Sigmoid colon (tissue), 7 donors: ENCODE data around the gene RYR3. TPM values are rescaled to one million over a fixed set of nuclear protein-coding genes. Genes with fewer than 3 reads are reported as not detected.

Source experiments
- DNase-seq: peaks from one replicate; pipeline ENCODE4 v3.0.0-alpha.2; 2019
- H3K27ac ChIP-seq, 4 donors: fragments of 200-600 bp; sonication (generic); one replicate each; pipeline ENCODE4 v1.5.1; 2016 to 2019; ENCODE audit warnings: mild to moderate bottlenecking in 1 of 4
- H3K27me3 ChIP-seq, 3 donors: fragments of 200-600 bp; sonication (generic); one replicate each; pipeline ENCODE4 v1.5.1; 2019; ENCODE audit warnings: mild to moderate bottlenecking in 1 of 3
- H3K36me3 ChIP-seq, 4 donors: fragments of 200-600 bp; sonication (generic); one replicate each; pipeline ENCODE4 v1.5.1; 2016 to 2019
- H3K4me1 ChIP-seq, 4 donors: fragments of 200-600 bp; sonication (generic); one replicate each; pipeline ENCODE4 v1.5.1; 2017 to 2019
- H3K4me3 ChIP-seq, 4 donors: fragments of 200-600 bp; sonication (generic); one replicate each; pipeline ENCODE4 v1.5.1; 2017 to 2019; ENCODE audit warnings: mild to moderate bottlenecking in 2 of 4, moderate library complexity in 1 of 4
- H3K9me3 ChIP-seq, 4 donors: fragments of 200-600 bp in 3 of 4; sonication (generic) in 3 of 4; one replicate each; pipeline versions ENCODE4 v1.5.1 to v1.6.1; 2013 to 2019
- EP300 ChIP-seq, 4 donors: sonication (generic); formaldehyde crosslinking; IDR thresholded peaks; one replicate each; pipeline ENCODE4 v1.6.1; 2017; ENCODE audit warnings: antibody characterized with exemption in 4 of 4
- POLR2A ChIP-seq, 2 donors: fragments of 450-650 bp; IDR thresholded peaks; one replicate each; pipeline ENCODE4 v1.6.1; 2016; ENCODE audit warnings: antibody characterized with exemption in 2 of 2, mild to moderate bottlenecking in 2 of 2, moderate library complexity in 2 of 2
- POLR2AphosphoS5 ChIP-seq, 4 donors: sonication (generic); formaldehyde crosslinking; IDR thresholded peaks; one replicate each; pipeline ENCODE4 v1.6.1; 2017; ENCODE audit warnings: antibody characterized with exemption in 4 of 4
- WGBS, 2 donors: extraction: QIAGEN DNeasy Blood & Tissue Kit; methylation state at CpG; one replicate each; pipeline ENCODE4 v1.1.7; 2013; 5-methylcytosine and 5-hydroxymethylcytosine counted together
- intact Hi-C: fragments of 100-400 bp; cut with DNase I; formaldehyde crosslinking; loops from one replicate; pipeline ENCODE4 v1.15.1; 2023
- polyA plus RNA-seq, 3 donors: library from polyadenylated mRNA; stranded (reverse); fragments of 200-250 nt; gene quantifications; one replicate each; pipeline ENCODE4 v1.2.3, GENCODE V29; 2013
- total RNA-seq, 4 donors: library from RNA; depleted of rRNA; stranded (reverse); fragments of >200 nt; gene quantifications; one replicate each; pipeline ENCODE4 v1.1.0, GENCODE V29; 2016
- TF ChIP-seq, protein P1 (sequence below), 4 experiments: fragments of 450-650 bp in 3 of 4; fragments of 200-600 bp in 1 of 4; IDR thresholded peaks; one replicate each; pipeline ENCODE4 v1.5.1; 2016 to 2019; ENCODE audit warnings: antibody characterized with exemption in 4 of 4, mild to moderate bottlenecking in 3 of 4, moderate library complexity in 2 of 4
- donor health status: healthy with polysubstance abuse.
- donor health status: Bipolar disorder and iron deficiency.
- donor health status: healthy.

RYR3 gene
- total and polyA plus RNA-seq, 7 donors: 0.38 to 29.1 (median 10.5) TPM; not detected in 1

DNA sequence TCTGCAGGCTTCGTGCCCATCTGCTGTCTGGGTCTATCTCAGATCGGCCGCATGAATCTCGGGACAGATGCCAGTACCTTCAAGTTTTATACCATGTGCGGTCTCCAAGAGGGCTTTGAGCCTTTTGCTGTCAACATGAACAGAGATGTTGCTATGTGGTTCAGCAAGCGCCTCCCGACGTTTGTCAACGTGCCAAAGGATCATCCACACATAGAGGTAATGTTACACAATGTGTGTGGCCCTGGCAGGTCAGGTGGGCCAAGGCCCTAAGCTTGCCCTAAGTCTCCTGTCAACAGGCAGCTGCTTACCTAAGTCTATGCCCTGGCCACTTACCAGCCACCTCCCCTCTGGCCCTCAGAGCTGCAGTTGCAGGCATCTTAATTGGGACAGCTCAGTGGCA, 333.5 kb downstream of the RYR3 start:
- DNase-seq: no peak
- H3K36me3 ChIP-seq: peaks cover 0 to 19% (median 0%) of the 10 kb centered on the region in 4 donors
- H3K27ac ChIP-seq: no peak overlapping the region
- 88 to 92% methylated on average over 9 of the region's 9 CpGs for WGBS, 2 donors
- no peak for TF ChIP-seq POLR2AphosphoS5 (IDR thresholded peaks at IDR 0.05)
- no peak for TF ChIP-seq EP300 (IDR thresholded peaks at IDR 0.05)
- TF ChIP-seq, protein P1, sequence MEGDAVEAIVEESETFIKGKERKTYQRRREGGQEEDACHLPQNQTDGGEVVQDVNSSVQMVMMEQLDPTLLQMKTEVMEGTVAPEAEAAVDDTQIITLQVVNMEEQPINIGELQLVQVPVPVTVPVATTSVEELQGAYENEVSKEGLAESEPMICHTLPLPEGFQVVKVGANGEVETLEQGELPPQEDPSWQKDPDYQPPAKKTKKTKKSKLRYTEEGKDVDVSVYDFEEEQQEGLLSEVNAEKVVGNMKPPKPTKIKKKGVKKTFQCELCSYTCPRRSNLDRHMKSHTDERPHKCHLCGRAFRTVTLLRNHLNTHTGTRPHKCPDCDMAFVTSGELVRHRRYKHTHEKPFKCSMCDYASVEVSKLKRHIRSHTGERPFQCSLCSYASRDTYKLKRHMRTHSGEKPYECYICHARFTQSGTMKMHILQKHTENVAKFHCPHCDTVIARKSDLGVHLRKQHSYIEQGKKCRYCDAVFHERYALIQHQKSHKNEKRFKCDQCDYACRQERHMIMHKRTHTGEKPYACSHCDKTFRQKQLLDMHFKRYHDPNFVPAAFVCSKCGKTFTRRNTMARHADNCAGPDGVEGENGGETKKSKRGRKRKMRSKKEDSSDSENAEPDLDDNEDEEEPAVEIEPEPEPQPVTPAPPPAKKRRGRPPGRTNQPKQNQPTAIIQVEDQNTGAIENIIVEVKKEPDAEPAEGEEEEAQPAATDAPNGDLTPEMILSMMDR (IDR thresholded peaks at IDR 0.05): no peak
- no peak for TF ChIP-seq POLR2A (IDR thresholded peaks at IDR 0.05)
- H3K9me3 ChIP-seq: no peaks in the 10 kb centered on the region
- H3K4me3 ChIP-seq: no peak overlapping the region
- intact Hi-C loops: no loop called here
- H3K27me3 ChIP-seq: no peaks in the 10 kb centered on the region
- no peaks in the 10 kb centered on the region for H3K4me1 ChIP-seq

DNA sequence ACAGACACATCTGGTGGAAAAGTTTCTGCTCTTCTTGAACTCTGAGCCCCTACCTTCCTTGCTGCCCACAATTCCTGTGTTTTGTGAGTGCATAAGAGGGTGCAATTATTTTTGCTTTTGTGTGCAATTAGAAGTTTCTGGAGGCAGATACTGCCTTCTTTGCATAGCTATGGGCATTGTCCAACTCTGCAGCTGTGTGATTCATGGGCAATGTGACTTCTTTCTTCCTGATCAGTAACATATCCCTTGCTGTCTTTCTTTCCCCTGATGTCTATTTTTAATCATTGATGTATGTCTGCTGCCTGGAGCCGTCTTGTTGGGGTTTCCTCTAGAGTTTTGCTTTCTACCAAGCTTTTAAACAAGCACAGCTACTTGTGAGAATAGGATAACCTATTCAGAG, 336.0 kb downstream of the RYR3 start:
- H3K4me3 ChIP-seq: no peak overlapping the region
- no peak for TF ChIP-seq POLR2AphosphoS5 (IDR thresholded peaks at IDR 0.05)
- no peak for TF ChIP-seq POLR2A (IDR thresholded peaks at IDR 0.05)
- no peak for TF ChIP-seq EP300 (IDR thresholded peaks at IDR 0.05)
- TF ChIP-seq, protein P1 (IDR thresholded peaks at IDR 0.05): no peak
- H3K9me3 ChIP-seq: no peaks in the 10 kb centered on the region
- no peak for DNase-seq
- WGBS, 2 donors: 37 to 67% methylated on average over 1 of the region's 1 CpG
- H3K36me3 ChIP-seq: peaks cover 0 to 25% (median 0%) of the 10 kb centered on the region in 4 donors
- intact Hi-C loops: no loop called here
- H3K27ac ChIP-seq: no peak overlapping the region
- H3K4me1 ChIP-seq: no peaks in the 10 kb centered on the region
- no peaks in the 10 kb centered on the region for H3K27me3 ChIP-seq

DNA sequence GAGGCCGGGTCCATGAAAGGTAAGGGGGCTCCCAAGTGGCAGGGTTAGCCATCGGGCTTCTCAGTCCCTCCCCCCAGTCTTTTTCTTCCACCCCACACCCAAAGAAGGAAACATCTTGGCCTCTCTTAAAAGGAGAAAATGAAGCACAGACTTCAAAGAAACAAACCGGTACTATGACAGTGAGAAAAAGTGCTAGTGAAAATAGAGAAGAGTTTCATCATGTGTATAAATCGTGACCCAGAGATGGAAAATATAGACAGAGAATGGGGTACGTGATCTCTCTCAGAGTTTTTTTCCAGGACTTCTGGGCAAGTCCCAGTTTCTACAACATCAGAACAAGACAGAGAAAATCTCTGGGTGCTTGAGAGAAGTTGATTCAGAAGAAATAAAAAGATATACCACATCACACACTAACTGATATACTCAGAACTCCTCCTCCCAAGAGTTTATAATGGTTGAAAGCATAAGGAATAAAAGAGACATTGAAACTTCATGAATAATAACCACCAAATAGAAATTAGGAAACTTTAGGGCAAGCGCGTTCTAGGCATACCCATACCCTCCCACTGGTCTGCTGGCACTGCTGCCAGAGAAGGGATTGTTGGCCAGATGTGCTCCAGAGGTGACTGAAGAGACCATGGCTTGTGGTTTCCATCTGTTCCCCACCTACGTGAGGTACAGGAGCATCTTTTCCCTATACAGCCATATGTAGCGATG, 338.6 kb downstream of the RYR3 start:
- intact Hi-C loops: no loop called here

DNA sequence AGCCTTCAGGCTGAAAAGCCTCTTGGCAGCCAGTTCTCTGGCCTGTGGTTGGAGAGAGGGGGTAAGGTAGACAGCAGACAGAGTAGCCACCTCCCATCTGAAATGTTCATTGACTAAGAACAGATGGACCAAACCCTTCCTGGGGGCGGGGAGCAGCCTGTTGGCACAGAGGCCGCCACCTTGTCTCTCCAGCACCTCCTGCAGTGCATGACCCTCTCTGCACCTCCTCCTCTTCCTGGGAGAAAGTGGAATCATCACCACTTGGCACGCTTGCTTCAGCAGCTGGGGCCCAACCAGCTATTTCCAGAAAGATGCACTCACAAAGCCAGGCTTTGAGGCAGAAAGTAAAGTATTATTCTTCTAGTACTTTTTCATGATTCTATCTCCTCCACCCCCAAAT, 344.1 kb downstream of the RYR3 start:
- Histone ChIP-seq H3K36me3 (peaks cover 0 to 10% (median 0%) of the 10 kb centered on the region in 4 donors), H3K4me1 (no peaks in the 10 kb centered on the region), H3K4me3 (no peak overlapping the region), H3K27me3 (no peaks in the 10 kb centered on the region), H3K27ac (no peak overlapping the region), H3K9me3 (no peaks in the 10 kb centered on the region)
- no peak for TF ChIP-seq EP300 (IDR thresholded peaks at IDR 0.05)
- TF ChIP-seq POLR2A (IDR thresholded peaks at IDR 0.05): no peak
- TF ChIP-seq, protein P1 (IDR thresholded peaks at IDR 0.05): no peak
- TF ChIP-seq POLR2AphosphoS5 (IDR thresholded peaks at IDR 0.05): no peak
- WGBS, 2 donors: 29 to 70% methylated on average over 3 of the region's 3 CpGs
- no peak for DNase-seq
- intact Hi-C loops: no loop called here

More for the DNA sequence above, 338.6 kb downstream of the RYR3 start:
- Histone ChIP-seq H3K9me3 (no peaks in the 10 kb centered on the region), H3K4me1 (no peaks in the 10 kb centered on the region), H3K27ac (no peak overlapping the region), H3K4me3 (no peak overlapping the region), H3K27me3 (no peaks in the 10 kb centered on the region), H3K36me3 (peaks cover 0 to 24% (median 0%) of the 10 kb centered on the region in 4 donors)
- TF ChIP-seq EP300 (IDR thresholded peaks at IDR 0.05) (no peak), POLR2AphosphoS5 (IDR thresholded peaks at IDR 0.05) (no peak), POLR2A (IDR thresholded peaks at IDR 0.05) (no peak)
- TF ChIP-seq, protein P1 (IDR thresholded peaks at IDR 0.05): no peak
- DNase-seq: no peak
- WGBS, 2 donors: 82 to 85% methylated on average over 9 of the region's 9 CpGs
